ENCODE data around the gene IREB2.

DNA sequence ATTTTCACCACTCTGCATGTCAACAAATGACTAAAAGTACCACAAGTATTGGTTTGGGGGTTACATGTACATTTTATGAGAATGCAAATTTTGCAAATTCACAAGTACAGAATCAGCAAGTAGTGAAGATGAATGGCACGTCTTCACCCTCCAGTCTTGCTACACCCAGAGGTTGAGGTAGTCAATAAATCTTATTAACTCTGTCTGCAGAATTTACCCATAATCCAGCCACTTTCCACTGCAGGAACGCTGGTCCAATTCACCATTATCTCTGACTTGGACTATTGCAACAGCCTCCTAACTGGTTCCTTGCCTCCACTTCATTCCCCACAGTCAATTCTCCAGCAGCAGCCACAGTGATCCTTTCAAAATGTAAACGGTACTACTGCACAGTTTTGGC, 112.8 kb downstream of the IREB2 start:
- no peak for TF ChIP-seq EZH2 (IDR thresholded peaks at IDR 0.05; ENCODE audit: borderline replicate concordance, low read length)
- TF ChIP-seq, protein P1, sequence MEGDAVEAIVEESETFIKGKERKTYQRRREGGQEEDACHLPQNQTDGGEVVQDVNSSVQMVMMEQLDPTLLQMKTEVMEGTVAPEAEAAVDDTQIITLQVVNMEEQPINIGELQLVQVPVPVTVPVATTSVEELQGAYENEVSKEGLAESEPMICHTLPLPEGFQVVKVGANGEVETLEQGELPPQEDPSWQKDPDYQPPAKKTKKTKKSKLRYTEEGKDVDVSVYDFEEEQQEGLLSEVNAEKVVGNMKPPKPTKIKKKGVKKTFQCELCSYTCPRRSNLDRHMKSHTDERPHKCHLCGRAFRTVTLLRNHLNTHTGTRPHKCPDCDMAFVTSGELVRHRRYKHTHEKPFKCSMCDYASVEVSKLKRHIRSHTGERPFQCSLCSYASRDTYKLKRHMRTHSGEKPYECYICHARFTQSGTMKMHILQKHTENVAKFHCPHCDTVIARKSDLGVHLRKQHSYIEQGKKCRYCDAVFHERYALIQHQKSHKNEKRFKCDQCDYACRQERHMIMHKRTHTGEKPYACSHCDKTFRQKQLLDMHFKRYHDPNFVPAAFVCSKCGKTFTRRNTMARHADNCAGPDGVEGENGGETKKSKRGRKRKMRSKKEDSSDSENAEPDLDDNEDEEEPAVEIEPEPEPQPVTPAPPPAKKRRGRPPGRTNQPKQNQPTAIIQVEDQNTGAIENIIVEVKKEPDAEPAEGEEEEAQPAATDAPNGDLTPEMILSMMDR (conservative IDR thresholded peaks at IDR 0.05 in 1 of 2, IDR thresholded peaks at IDR 0.05 in 1 of 2; ENCODE audit: extremely low read depth in 1 of 2, insufficient read depth in 1 of 2, low read depth in 1 of 2, low read length in 2 of 2): no peak

Data from mammary epithelial cell (primary cell).